Inferior parietal cortex (tissue), 1 donor: ENCODE data around the gene MYO1E.
"Not testable (repeated sequence)": the region's sequence is repeated elsewhere in the genome, so short reads cannot be mapped to it uniquely, and the experiment has no call there.

Experiments
- DNase-seq: peaks from one replicate; pipeline ENCODE4 v3.0.0-alpha.2; 2016; ENCODE audit errors: extremely low spot score

The MYO1E gene

DNA sequence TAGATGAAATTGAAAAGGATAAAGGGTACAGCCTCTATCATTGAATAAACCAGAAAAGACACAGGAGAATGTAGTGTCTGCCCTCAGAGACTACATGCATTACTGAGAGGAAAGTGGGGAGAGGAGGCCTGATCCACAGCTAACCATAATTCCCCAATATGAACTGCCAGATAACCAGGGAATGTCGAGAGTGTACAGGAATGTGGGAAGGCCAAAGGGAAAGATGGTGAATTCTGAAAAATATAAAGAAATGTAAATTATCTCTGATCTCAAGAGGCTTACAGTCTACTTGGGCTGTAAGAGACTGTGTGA, 22.3 kb downstream of the MYO1E start:
- no peak for DNase-seq

DNA sequence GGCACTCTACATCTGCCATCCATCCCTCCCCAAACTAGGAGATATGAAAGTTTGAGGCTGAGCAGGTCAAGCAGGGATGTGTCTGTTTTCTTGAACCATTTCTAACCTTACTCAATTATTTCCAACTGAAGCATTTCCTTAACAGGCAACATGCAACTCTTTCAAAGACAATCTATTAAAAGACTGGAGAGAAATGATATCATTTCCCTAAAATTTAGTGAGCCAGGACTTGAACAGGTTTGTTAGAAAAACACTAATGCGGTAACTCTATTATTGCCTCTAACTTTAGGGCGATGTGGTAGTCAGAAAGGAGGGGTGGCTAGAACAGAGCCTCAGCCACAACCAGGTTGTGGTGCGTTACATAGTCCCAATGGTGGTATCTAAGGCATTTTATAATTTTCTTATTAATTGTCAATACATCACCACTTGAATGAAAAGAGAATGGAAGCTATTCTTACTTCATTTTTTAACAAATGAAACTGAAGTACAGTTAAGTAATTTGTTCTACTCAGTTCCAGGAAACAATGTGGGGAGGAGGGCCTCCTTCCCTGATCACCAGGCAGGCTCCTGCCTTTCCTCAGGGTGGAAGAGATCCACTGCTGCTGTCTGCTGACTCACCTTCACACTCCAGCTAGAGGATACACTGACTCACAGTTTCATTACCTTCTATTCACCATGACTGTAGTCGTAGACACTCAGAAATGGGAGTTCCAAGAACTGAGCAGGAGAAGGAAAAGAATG, 22.8 kb downstream of the MYO1E start:
- no peak for DNase-seq

DNA sequence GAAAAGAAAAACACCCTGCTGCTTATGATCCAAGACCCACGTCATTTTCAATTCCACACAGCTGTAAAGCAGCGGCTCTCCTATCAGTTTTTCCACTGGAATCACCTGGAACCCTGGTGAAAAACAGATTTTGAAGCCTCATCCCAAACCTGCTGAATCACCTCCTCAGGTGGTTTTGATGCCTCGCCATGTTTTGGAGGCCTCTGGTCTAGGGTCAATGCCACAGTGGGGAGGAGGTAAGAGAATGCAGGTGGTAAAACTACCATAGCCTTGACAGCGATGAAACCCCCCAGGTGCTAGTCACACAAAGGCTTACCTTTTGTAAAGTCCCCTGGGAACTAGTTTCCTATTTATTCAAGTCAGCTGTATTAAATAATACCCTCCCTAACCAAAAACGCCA, 24.8 kb downstream of the MYO1E start:
- no peak for DNase-seq

DNA sequence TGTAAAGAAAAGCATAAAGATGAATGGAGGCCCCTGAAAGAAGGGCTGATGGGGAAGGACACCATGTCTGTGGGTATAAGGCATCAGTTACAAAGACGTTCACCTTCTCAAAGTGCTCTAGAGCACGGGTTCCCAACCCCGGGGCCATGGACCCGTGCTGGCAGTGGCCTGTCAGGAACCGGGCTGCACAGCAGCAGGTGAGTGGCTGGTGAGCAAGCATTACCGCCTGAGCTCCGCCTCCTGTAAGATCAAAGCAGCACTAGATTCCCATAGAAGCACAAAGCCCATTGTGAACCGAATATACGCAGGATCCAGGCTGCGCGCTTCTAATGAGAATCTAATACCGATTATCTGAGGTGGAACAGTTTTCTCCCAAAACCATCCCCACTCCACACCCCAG, 25.7 kb downstream of the MYO1E start:
- DNase-seq, result no peak

DNA sequence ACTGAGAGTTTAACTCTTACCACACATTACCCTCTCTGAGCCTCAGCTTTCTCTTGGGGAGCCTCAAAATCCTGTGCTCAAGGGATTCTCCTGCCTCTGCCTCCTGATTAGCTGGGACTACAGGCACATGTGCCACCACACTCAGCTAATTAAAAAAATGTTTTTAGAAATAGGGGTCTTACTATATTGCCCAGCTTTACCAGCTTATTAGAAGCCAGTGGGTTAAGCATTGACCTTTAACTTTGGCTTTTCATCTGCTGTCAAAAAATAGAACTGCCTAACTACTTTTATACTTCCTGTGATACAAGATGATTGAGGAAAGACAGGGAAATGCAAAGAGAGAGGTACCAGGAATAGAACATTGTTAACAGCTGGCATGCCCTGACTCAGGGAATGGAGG, 27.3 kb downstream of the MYO1E start:
- no peak for DNase-seq

DNA sequence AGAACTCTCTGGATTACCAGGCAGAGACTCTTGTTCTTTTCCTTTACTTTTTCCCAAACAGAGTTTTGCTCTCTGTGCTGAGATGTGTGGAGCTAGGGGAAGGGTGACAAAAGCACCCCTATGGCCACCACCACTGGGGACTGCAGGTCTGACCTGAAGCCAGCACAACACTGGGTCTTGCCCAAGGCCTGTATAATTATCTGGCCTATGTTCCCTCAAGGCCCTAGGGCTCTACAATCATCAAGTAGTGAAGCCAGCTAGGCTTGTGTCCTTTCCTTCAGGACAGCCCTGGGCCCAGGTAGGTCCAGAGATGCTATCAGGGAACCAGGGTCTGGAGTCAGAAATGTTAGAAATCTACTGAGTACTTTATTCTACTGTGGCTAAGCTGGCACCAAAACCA, 28.4 kb downstream of the MYO1E start:
- DNase-seq, result no peak

DNA sequence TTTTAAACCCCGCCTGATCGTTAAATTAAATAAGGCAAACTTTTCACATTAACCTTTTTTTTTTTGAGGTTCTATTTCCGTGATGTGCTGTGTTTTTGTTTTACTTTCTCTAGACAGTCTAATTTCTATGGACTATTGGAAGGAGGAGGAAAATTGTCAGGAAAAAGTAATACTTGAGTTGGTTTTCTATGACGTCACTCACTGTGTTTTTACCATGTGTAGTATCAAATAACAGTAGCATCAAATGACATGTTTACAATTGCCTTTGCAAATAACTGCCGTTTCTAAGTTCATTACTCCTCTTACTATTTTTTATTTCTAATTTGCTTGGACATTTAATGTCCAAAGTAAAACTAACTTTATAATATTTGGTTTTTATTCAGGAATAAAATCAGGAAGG, 32.3 kb downstream of the MYO1E start:
- DNase-seq, result no peak

DNA sequence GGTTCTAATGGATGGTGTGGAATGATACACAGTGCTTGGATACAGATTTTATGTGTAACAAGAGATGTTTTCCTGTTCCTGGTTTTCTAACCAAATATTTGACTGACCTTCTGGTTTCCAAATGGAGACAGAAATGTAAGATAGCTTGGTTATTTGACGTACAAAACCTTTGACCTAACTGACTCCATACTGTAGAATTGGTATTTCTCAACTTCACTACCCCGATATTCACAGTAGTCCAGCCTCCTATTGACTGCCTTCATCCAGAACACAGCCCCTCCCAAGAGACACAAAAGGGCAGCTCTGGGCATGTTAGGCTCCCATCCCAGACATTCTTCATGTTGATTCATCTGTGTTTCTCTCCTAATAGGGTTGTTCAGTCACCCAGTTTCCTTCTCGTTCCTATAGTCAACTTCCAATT, 33.4 kb downstream of the MYO1E start:
- no peak for DNase-seq

DNA sequence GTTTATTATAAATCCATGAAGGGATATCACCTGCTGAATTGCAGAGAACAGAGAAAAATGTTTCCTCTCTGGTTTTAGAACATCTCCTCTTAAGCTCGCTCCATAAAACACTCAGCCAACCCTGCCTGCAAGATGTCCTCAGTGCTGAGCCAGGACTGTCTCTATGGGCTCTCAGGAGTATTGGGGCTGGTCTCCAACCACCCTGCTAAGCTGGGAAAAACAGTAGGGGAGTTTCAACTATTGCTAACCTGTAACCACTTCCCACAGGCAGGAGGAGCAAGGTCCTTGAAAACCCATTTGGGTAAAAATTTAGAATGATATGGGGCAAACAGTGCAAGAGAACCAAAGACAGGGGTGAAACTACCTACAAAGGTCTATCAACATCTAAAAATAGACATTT, 34.3 kb downstream of the MYO1E start:
- no peak for DNase-seq

DNA sequence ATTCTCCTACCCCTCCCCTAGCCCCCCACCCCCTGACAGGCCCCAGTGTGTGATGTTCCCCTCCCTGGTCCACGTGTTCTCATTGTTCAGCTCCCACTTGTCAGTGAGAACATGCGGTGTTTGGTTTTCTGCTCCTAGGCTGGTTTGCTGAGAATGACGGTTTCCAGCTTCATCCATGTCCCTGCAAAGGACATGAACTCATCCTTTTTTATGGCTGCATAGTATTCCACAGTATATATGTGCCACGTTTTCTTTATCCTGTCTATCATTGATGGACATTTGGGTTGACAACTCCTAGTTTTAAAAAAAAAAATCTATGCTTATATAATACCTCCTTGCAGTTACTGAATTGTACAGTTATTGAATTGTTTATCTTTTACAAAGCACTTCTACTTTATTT, 35.9 kb downstream of the MYO1E start:
- DNase-seq, result not testable (repeated sequence)

DNA sequence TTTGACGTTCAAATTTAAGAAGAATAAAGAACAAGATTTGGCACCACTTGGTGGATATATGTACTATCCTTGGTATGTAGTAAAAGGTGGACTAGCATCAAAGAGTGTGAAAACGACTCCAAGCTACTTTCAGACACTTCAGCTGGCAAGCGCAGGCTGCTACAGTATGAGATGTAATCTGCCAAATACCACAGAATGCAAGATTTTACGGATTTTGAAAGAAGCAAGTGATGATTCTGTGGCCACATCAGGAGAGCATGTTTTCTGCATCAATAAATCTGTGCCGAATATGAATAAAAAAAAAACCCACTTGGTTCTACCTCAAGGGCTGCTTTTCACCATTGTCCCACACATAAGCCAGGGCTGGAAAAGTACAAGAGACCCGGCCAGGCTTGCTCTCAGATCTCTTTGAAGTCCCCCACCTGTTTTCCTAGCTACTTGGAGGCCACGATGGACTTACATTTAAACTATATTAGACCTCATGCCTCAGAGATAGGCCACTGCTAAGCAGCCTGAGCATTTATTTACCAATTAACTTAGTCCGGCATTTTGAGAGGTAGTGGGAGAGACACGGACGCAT, 37.4 kb downstream of the MYO1E start:
- DNase-seq, result no peak

DNA sequence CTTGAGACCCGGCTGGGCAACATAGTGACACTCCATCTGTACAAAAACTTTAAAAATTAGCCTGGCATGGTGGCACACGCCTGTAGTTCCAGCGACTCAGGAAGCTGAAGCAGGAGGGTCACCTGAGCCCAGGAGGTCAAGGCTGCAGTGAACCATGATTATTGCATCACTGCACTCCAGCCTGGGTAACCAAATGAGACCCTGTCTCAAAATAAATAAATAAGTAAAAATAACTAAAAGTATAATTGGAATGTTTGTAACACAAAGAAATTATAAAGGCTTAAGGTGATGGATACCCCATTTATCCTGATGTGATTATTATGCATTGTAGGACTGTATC, 38.6 kb downstream of the MYO1E start:
- DNase-seq, result no peak

DNA sequence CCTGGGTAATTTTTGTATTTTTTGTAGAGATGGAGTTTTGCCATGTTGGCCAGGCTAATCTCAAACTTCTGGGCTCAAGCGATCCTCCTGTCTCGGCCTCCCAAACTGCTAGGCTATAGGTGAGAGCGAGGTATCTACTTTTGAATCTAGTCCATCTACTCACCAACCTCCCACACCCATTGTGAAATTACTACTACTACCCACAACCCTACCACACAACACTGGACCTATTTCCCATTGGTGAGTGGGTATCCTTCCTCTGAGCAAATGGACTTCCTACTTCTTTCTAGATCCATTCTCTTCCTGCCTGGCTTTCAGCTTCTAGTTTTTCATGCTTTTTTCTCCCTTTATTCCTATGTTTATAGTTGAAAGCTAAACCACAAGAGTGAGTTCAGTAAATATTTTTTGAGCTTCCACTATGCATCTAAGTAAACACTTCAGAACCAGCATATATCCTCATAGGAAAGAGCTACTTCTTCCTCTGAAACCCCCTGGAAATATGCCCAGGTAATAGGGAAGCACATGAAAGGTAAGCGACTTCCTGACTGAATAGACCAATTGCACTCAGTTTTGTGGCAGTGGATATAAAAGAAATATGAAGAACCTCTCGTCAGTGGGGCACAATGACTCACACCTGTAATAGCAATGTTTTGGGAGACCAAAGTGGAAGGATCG, 39.1 kb downstream of the MYO1E start:
- no peak for DNase-seq

DNA sequence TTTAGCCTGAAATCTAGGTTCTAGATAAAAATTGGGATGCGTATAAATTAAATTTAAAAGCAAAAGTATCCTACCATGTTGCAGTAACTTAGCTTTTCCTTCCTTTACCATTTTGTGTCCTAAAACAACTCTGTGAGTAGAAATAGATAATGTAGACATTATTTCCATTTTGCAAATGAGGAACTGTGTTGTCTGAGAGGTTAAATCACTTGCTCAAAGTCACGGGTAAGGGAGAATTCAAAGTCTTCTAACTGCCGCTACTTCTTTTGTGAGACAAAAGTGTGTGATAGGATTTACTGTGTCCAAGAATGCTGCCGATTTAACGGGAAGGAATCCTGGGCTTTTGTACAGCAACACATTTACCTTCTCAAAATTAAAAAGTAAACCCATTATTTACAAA, 40.7 kb downstream of the MYO1E start:
- DNase-seq, result no peak

DNA sequence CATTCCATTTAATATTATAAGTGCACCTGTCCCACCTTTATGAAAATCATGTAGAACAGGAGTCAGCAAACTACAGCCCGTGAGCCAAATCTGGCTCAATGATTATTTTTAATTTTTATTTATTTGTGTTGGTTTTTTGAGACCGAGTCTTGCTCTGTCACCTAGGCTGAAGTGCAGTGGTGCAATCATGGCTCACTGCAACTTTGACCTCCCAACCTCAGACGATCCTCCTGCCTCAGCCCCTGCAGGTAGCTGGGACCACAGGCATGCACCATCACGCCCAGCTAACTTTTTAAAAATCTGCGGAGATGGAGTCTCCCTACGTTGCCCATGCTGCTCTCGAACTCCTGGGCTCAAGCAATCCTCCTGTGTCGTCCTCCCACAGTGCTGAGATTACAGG, 42.0 kb downstream of the MYO1E start:
- DNase-seq, result no peak

DNA sequence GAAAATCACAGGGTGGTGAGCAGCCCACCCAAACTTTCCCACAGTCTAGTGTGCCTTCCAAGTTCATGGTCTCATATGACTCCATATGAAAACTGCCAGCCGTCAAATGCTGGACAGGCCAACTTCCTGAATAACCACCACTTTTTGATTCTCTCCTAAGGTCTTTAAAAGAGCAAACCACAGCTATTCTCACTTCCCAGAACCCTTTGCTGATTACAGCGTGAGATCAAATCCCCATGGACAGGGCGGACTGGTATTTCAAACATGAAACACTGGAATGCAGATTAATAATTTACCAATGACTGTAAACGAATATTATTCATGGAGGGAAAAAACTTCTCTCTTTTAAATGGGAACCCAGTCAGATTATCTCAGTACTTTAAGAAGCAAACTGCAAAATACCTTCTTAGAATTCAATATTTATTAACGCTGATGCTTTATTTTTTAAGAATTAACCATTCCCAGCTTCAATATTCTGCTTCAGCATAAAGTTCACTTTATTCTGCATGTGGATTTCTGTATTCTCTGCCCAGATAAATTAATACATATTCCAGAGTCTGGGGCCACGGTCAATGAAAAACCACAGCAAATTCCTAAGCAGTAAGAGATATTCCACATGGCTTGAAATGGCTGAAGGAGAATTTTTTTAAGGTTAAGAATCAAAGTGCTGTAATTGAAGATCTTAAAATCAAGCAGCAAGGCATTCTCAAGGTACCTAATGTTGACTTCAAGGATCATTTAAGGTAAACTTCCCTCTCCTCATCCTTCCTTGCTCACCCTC, 42.9 kb downstream of the MYO1E start:
- no peak for DNase-seq

DNA sequence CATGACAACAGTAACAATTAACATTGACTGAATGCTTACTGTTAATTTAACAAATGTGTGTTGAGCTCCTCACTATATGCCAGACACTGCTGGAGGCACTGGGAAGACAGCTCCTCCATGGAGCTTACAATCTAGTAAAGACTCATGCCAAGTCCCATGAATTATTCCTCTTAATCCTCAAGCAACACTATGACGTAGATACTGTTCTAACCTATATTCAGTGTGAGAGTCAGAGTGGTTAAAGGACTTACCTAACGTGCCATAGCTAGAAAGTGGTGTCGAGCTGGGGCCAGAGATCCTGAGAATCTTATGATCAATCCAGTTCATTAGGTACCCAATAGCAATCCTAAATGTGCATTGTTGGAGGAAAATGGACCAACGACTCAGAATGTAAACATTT, 43.6 kb downstream of the MYO1E start:
- DNase-seq, result no peak

DNA sequence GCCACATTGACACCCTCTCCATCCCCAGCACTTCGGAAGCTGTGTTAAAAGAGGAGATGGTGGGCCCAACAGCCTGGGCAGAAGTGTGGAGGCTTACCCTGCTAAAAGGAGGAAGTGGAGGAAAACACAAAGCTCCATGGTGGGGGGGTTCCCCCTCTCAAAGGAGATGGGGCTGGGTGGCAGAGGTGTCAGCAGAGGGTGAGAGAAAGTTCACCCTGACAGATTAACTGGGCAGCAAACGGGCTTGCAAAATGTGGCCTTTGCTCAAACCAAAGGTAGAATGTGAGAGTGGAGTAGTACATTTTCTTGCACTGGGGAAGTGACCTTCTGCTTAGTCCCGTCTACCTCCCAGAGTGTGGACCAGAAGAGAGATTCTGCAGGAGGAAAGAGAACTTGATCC, 44.7 kb downstream of the MYO1E start:
- no peak for DNase-seq

DNA sequence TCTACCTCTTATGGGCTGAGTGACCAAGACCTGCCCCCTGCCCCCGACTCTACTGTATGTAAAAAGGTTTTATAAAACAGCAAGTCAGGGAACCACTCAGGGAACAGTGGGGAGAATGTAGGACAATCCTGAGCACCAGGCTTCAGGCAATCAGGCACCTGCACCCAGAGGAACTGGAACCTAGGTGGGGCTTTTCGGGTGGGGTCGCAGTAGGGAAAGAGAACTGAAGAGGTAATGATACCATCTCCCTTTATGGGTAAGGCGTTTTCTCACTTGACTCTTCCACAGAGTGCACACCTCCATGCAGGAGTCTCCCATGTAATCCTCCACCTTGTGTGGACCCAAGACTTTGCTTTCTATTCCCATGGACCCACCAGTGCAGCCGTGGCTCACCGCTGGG, 45.8 kb downstream of the MYO1E start:
- no peak for DNase-seq

DNA sequence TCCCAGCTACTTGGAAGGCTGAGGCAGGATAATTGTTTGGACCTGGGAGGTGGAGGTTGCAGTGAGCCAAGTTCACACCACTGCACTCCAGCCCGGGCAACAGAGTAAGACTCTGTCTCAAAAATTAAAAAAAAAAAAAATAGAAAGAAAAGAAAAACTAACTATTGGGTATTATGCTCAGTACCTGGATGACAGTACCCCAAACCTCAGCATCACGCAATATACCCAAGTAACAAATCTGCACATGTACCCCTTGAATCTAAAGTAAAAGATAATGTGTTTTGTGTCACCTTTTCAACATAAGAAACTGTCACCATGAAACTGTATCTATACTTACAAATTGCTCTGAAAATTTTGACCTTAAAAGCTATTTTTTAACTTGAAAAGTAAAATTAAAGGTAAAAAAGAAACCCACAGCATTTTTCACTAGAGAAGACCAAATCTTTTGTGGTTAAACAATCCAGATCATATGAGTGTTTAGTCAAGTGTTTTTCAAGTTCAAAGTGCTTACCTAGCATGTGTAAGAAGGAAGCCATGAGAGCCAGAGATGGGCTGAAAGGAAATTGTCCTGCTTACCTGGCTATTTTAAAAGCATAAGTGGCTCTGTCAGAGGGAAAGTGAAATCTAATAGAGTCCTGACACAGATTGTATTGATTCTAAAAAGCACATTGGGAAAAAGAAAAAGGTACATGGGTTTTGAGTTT, 50.5 kb downstream of the MYO1E start:
- no peak for DNase-seq

DNA sequence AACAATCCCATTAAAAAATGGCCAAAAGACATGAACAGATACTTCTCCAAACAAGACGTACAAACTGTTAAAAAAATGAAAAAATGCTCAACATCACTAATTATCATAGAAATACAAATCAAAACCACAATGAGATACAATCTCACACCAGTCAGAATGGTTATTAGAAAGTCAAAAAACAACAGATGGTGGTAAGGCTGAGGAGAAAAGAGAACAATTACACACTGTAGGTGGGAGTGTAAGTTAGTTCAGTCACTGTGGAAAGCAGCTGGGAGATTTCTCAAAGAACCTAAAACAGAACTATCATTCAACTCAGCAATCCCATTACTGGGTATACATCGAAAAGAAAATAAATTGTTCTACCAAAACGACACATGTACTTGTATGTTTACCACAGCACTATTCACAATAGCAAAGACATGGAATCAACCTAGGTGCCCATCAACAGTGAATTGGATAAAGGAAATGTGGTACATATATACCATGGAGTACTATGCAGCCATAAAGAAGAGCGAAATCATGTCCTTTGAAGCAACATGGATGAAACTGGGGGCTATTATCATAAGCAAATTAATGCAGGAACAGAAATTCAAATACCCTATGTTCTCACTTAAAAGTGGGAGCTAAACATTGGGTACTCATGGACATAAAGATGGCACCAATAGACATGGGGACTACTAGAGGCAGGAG, 51.5 kb downstream of the MYO1E start:
- DNase-seq, result no peak

DNA sequence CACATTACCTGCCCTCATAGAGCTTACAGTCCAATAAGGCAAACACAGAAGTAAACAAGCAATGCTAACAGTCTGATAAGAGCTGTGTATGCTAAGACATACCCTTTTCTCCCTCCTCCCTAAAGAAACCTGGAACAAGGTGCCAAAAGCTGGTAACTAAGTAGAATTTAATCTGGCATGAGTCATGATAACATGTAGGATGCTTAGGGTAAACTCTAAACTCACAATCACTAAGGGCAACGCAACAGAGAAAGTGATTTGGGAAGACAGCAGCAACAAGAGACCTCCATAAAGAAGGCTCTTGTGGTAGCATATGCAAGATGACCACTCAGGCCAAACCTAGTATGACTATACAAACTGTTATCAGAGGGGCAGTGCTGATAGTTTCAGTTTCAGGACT, 55.5 kb downstream of the MYO1E start:
- no peak for DNase-seq
